Measurements from ENCODE around the gene ATG7.
"Not testable (repeated sequence)": the region's sequence is repeated elsewhere in the genome, so short reads cannot be mapped to it uniquely, and the experiment has no call there.

Gene ATG7

DNA sequence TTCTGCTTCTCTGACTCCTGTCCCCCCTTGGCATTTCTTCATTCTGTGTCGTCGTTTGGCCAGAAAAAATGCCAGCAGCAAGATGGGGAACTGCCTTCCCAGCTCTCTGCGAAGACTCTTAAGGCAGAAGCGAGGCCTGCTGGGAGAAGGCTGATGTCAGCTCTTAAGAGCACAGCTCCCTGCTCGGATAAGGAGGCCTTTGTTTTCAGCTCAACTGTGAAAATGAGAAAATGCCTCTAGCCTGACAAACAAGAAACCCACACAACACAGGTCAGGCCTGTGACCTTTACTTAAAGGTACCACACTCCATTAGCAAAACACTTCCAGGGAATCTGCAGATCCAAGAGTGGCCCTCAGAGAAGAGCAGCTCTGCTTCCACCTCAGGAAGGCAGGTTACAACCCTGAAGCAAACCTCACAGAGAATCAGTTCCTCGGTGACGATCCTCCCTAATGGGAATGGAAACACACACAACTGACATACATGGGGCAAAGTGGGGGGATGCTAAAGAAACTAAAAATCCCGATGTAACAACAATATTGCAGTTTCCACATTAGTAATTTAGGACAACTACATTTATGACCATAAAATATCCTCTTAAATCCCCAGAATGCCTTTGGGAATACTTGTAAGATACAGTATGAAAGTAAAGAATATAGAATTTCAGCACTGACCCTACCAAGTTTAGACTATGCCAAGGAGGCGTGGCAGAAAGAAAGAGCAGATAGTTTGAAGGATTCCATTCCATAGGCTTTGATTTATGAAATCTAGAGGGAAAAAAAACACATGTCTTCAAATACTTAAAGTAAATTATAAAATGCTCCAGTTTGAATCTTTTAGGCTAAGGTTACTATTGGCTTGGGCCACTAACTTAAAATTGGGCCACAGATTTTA is 319.4 kb downstream of the ATG7 start:
- DNase-seq (ENCODE audit: low spot score): peak; percentile 77

DNA sequence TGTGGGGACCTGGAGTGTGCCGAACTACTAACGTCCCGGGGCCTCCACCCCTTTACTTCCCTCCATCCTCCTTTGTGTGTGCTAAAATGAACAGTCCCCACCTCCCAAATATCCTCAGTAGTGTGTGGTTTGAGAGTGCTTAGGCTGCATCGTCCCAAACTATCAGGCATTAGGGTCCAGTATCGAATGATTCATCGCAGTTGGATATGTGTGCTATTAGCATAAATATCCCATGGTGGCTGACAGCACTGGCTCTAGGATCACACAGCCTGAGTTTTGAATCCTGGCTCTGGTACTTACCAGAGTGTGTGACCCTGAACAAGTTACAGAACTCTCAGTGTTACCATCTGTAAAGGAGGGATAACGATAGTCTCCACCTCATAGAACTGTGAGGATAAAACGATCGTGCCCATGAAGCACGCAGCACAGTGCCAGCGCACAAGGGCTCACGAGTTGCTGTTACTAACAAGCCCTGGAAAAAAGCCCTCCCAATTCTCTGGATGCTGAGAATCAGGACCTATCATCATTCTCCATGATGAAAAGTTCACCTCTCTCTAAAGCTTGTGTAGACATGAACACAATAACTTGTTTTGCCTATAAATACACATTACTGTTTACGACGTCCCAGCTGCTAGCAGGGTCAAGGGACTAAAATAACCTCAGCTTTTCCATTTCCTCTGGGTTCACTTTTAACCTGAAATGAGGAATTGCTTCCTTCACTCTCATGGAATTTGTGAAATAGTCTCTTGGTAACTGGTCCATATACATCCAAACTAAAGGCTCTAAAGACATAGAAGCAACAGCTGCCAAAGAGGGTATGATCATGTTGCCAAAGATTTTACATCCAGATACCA is 320.5 kb downstream of the ATG7 start:
- DNase-seq (ENCODE audit: low spot score): no peak

DNA sequence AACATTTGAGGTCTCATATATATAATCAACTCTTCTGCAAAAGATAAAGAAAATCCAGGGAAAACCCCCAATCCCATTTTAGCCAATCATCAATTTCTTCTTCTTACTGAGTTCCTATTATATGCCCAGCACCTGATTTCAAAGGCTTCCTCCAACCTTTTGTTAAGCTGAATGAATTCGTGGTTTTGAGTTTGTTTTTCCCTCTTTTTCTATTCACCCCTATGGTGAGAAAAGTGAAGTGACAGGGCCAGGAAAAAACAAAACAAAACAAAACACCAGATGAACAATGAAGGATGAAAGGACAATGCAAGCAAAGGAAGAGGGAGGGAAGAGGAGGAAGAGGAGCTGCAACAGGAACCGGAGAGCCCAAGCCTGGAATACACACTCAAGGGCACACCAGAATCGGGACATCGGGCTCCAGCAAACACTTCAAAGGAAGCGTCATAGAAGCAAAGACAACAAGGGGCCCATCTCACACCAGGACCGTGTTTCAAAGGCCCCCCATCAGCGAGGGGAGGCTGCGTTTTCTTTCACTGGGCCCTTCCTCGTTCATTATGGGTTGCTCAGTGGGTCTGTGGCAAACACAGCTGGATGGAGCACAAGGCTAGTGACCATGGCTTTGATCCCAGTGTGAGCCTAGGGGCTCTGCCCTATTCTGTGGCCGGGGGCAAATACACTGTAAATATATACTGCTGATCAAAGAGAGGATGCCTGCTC is 321.3 kb downstream of the ATG7 start:
- no peak for DNase-seq (ENCODE audit: low spot score)

DNA sequence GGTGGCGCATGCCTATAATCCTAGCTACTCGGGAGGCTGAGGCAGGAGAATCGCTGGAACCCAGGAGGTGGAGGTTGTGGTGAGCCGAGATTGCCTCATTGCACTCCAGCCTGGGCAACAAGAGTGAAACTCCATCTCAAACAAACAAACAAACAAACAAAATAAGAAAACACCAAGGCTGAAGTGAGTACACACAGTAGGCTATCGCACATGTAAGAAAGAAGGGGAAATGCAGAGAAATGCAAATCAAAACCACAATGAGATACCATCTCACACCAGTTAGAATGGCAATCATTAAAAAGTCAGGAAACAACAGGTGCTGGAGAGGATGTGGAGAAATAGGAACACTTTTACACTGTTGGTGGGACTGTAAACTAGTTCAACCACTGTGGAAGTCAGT is 322.8 kb downstream of the ATG7 start:
- DNase-seq (ENCODE audit: low spot score): not testable (repeated sequence)

DNA sequence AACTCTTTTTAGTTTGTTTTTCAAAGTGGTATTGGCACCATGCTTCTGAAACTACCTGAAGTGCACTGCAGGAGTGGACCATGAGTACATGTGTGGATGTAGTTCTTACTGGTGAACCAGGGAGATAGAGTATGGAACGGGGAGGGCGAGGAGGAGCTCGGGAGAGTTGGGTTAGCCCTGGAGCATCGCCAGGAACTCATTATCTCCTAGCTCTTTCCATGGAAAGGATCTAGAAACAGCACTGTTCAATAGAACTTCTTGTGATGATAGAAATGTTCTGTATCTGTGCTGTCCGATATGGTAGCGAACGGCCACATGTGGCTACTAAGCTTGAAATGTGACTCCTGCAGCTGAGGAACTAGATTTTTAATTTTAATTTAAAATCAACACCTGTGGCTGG is 324.2 kb downstream of the ATG7 start:
- DNase-seq (ENCODE audit: low spot score): no peak

DNA sequence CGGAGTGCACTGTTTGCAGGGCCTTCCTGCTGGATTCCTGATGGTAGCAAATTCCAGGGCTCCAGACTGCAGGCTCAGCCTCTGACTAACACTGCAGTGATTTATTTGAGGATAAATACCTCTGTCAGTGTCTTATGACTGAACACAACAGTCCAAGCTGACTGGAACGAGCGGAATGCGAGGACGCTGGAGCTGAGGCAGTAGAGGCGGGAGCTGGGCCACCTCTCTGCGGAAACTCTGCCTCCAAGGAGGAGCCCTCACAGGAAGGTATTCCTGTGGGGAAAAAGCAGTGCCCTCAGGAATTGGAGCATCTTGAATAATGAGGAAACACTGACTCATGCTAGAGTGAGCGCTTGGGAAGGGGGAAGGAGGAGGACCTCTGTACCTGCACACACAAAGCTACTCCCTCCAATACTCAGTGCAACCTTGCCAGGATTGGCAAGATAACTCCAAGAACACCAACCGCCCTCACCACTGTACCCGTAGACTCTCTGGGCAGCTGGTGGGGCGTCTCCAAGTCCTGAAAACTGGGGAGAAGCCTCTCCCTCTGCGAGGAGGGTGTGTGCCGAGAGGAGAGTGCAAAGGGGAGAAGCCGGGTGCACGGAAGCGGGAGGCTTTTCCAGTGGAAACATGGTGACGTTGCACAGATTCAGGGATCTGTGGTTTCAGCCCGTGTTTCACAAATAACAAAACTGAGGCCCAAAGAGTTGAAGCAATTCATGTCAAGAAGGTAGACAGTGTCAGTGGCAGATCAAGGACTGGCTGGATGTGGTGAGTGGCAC is 328.5 kb downstream of the ATG7 start:
- peak; percentile 68 for DNase-seq (ENCODE audit: low spot score)

DNA sequence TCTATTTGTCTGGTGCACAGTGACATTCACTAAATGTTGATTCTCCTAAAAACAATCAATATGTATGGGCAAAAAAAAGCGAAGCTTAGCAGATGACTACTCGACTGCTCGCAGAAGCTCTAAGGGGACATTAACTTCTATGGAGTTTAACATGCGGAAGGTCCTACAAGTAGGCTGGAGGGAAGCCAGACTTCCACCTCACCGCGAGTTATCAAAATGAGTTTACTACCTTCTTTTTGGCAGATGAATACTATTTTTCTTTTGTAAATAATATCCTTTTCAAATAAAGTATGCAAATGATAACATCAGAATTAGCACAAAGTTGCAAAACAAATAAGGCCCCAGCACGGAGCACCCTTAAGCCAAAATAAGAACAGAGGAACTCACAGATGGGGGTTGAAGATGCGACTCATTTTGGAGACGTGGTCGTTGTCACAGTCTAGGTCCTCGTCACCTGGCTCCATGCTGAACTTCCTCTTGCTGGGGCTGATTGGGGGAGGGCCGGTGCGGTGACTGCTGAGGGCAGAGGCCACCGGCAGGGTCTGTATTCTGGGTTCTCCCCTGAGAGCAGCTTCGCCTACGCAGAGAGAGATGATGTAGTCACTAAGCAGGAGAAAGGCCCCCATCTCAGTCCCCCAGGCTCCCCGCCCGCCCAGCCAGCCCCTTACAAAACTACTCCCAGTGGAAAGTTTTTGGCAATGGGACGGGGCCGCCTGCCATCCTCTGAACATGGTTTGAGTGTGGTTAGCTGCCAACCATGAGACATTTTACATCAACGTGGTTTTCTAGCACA is 329.4 kb downstream of the ATG7 start:
- no peak for DNase-seq (ENCODE audit: low spot score)

DNA sequence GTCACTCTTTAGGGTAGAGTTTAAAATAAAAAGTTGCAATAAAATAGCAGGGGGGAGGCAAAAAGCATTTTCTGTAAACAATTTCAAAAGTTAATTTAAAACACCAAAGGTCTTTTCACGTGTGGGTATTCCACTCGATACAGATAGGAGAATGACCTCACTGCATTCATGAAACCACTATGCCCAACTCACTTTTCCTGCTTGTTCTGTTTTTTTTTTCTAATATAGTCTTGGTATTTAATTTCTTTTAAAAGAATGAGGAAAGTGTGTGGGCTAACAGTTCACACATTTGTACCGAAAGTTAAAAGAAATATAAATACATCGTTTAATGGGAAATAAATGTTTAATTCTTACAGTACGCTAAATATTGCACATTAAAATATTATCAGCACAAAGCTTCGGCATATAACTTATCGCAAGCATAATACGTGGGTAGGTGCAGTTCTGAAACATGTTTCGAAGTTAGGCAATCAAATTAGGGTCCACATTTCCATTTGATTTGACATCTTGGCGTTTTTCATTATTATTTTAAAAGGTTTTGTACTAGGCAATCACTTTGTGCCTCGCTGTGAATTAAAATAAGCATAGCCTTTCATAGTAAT is 330.1 kb downstream of the ATG7 start:
- no peak for DNase-seq (ENCODE audit: low spot score)

DNA sequence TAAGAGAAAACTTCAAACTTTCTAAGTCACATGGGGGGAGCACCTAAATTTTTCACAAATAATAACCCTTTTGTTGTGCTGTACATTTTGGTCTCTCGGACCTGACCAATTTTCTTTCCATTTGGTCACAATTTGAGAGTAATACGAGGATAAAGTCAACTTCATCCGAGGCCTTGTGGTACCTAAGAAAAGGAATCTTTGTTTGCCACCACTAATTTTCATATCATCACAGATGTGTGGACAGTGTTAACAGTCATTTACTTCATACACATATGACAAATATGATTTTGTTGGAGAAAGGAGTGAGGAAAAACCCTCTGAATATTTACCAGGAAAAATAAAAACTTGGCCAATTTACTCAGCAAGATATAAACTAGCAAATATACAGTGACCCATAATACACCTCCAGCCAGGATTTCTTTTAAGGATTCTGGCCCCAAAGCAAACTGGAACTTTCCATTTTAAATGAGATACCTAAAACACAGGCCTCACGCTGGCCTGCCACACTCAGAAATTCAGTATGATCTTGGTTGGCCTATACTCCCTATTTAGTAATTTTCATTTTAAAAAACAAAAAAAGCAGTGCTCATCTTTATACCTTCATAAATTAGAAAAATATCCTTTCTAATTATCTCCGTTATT is 330.8 kb downstream of the ATG7 start:
- DNase-seq (ENCODE audit: low spot score): no peak

DNA sequence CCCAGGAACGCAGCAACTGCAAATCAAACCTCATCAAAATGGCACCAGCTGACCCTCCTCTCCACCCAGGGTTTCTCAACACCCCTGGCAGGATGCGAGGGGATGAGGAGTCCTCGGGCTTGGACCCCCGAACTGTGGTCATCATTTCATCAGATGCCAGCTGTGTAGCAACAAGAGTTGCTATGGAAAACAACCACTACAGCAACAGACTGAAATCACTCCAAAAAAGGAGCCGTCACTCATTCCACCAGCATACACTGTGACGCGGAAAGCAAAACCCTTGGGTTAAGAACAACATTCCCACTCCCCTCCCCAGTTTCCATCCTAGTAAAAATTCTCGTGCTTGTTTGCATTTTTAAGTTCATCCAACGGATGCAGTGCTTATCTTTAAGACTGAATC is 331.4 kb downstream of the ATG7 start:
- no peak for DNase-seq (ENCODE audit: low spot score)

DNA sequence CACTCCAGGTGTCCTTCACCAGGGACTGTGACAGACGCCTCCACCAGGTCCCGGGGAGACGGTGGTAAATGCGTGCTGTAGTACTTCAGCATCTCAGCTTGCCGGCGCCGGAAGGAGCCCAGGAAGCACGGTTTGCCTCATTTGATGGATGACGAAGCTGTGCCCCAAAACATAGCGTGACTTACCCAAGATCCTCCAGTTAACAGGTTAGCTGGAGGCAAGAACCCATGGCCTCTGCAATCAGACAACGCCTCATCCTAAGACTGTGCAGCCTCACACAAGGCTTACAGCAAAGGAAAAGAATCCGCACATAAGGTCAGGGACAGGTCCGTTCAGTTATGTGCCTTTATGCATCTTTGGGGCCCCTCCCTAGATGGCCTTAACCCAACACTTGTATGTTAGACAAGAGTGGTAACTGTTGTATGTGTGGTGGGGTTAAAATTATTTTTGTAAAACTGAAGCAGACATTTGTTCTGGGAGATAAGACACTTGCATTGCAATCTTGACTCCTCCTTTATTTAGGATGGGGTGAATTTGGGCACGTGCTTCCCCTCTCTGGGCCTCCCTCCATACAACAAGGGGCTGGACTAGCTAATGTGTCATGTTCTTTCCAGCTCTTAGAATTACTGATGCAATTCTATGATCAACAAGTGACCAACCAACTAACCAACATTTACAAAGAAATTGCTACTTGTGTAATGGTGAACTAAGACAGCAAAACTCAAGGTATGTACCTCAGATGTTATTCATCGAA is 332.1 kb downstream of the ATG7 start:
- DNase-seq (ENCODE audit: low spot score): no peak

DNA sequence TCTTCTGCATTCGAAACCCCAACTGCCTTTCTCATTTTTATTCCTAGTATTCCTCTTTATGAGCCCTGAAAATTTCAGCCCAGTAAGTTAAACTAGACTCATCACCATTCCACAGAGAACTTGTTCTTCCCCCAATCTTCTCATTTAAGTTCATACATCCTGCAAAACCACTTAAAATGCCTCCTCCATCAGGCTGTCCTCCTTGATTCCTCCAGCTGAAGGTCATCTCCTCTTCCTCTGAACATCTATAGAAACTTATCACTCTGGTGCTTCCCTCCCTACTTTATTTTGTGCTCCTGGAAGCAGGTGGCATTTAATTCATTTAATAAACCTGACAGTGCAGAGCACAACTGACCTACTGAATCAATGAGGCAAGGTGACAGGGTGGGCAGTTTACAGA is 333.2 kb downstream of the ATG7 start:
- no peak for DNase-seq (ENCODE audit: low spot score)

DNA sequence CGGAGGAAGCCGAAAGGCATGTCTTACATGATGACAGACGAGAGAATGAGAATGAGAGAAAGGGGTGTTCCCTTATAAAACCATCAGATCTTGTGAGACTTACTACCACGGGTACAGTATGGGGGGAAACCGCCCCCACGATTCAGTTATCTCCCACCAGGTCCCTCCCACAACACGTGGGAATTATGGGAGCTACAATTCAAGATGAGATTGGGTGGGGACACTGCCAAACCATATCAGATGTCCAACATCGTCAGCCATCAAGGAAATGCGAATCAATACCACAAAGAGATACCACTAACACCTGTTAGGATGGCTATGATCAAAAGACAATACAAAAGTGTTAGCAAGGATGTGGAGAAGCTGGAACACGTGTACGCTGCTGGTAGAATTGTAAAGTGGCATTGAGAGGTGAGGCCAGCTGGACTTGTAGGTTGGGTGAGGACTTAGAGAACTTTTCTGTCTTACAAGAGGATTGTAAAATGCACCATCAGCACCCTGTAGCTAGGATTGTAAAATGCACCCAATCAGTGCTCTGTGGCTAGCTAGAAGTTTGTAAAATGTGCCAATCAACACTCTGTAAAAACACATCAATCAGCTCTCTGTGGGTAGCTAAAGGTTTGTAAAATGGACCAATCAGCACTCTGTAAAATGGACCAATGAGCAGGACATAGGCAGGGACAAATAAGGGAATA is 334.0 kb downstream of the ATG7 start:
- DNase-seq (ENCODE audit: low spot score): no peak

DNA sequence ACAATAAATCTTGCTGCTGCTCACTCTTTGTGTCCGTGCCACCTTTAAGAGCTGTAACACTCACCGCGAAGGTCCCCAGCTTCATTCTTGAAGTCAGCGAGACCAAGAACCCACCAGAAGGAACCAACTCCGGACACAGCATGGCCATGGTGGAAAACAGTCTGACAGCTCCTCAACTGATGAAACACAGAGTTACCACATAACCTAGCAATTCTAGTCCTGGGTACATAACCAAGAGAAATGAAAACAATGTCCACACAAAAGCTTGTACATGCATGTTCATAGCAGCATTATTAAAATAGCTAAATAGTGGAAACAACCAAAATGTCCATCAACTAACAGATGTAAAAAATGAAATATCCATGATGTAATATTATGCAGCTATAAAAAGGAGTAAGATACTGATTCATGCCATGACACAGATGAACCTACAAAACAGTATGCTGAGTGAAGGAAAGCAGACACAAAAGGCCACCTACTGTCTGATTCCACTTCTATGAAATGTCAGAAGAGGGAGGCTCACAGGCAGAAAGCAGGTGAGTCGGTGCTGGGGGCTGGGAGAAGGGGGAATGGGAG is 334.8 kb downstream of the ATG7 start:
- DNase-seq (ENCODE audit: low spot score): no peak

Data from iPS-NIHi11 (cell line).